IMR-90 (cell line): ENCODE data around the gene TMEM163. TPM values are rescaled to one million over a fixed set of nuclear protein-coding genes. Genes with fewer than 3 reads are reported as not detected.

Experiments used
- ATAC-seq: fragments of 200-7000 bp; cut with Tn5 transposase; 2 replicates; pipeline ENCODE4 v1.9.1; 2020; ENCODE audit warnings: low read depth, mild to moderate bottlenecking, moderate library complexity
- BruUV-seq: library from RNA; stranded (reverse); fragments of 400-500 nt; replicated peaks from 2 replicates; lab custom pipeline; 2021; lab: Mats Ljungman, UMichigan
- CTCF ChIA-PET: fragments of 300-600 bp; formaldehyde crosslinking; extraction: SDS; loops from one replicate; lab custom pipeline; 2021; ENCODE audit warnings: antibody characterized with exemption; lab: Yijun Ruan, JAX
- POLR2A ChIA-PET: fragments of 300-600 bp; sonication (Branson Sonifier 250); formaldehyde crosslinking; loops from one replicate; lab custom pipeline; 2022; ENCODE audit warnings: antibody characterized with exemption; ENCODE audit not compliant: unreplicated experiment; lab: Charles Lee
- DNase-seq: peaks from one replicate; pipeline ENCODE4 v3.0.0; 2013
- H2AFZ ChIP-seq: replicated peaks from 2 replicates; pipeline ENCODE3; 2013; ENCODE audit warnings: low read length, mild to moderate bottlenecking; ENCODE audit not compliant: poor library complexity
- H2AK5ac ChIP-seq: 2 replicates; pipeline ENCODE4 v1.6.1; 2013; ENCODE audit warnings: low read depth, low read length, inconsistent platforms
- H2AK9ac ChIP-seq: replicated peaks from 2 replicates; pipeline ENCODE3; 2013; ENCODE audit warnings: mild to moderate bottlenecking, low read depth, low read length, moderate library complexity; ENCODE audit not compliant: poor library complexity
- H2BK120ac ChIP-seq: 2 replicates; pipeline ENCODE4 v1.6.1; 2013; ENCODE audit warnings: low read depth, low read length, inconsistent platforms
- H2BK15ac ChIP-seq: 3 replicates; pipeline ENCODE4 v1.6.1; 2013; ENCODE audit warnings: low read depth, low read length, inconsistent platforms
- H2BK20ac ChIP-seq: 2 replicates; pipeline ENCODE4 v1.6.1; 2013; ENCODE audit warnings: low read depth, mild to moderate bottlenecking, inconsistent platforms, low read length, moderate library complexity
- H2BK5ac ChIP-seq: 2 replicates; pipeline ENCODE4 v1.6.1; 2013; ENCODE audit warnings: mild to moderate bottlenecking, low read depth, low read length, inconsistent platforms; ENCODE audit not compliant: poor library complexity, severe bottlenecking
- H3K14ac ChIP-seq: replicated peaks from 2 replicates; pipeline ENCODE4 v1.6.1; 2013; ENCODE audit warnings: low read depth, low read length, inconsistent platforms
- H3K18ac ChIP-seq: 2 replicates; pipeline ENCODE4 v1.6.1; 2013; ENCODE audit warnings: low read depth, low read length, control low read depth
- H3K23ac ChIP-seq: 2 replicates; pipeline ENCODE4 v1.6.1; 2013; ENCODE audit warnings: low read depth, low read length, inconsistent platforms
- H3K27ac ChIP-seq: 2 replicates; pipeline ENCODE4 v1.5.1; 2013; ENCODE audit warnings: mild to moderate bottlenecking, control low read depth, low read length; ENCODE audit not compliant: insufficient read depth
- H3K27me3 ChIP-seq: 2 replicates; pipeline ENCODE4 v1.6.1; 2013; ENCODE audit warnings: low read length; ENCODE audit not compliant: control insufficient read depth, insufficient read depth
- H3K36me3 ChIP-seq: 2 replicates; pipeline ENCODE4 v1.6.1; 2013; ENCODE audit warnings: low read length, mixed read lengths; ENCODE audit not compliant: control insufficient read depth, insufficient read depth
- H3K4ac ChIP-seq: 2 replicates; pipeline ENCODE4 v1.6.1; 2013; ENCODE audit warnings: low read depth, low read length, inconsistent platforms
- H3K4me1 ChIP-seq: 2 replicates; pipeline ENCODE4 v1.6.1; 2013; ENCODE audit warnings: low read length, mixed read lengths; ENCODE audit not compliant: control insufficient read depth, insufficient read depth
- H3K4me2 ChIP-seq: 2 replicates; pipeline ENCODE4 v1.6.1; 2013; ENCODE audit warnings: low read depth, mild to moderate bottlenecking, control low read depth, low read length, moderate library complexity
- H3K4me3 ChIP-seq: 2 replicates; pipeline ENCODE4 v1.5.1; 2013; ENCODE audit warnings: low read depth, mild to moderate bottlenecking, control low read depth, low read length, moderate library complexity; ENCODE audit not compliant: insufficient read depth
- H3K56ac ChIP-seq: 2 replicates; pipeline ENCODE4 v1.6.1; 2013; ENCODE audit warnings: low read length, inconsistent platforms; ENCODE audit not compliant: insufficient read depth; ENCODE audit errors: extremely low read depth
- H3K79me1 ChIP-seq, 2 experiments: 2 replicates each; pipeline ENCODE4 v1.6.1; 2013; ENCODE audit warnings: low read length in 2 of 2, inconsistent platforms in 1 of 2, low read depth in 1 of 2
- H3K9ac ChIP-seq: 2 replicates; pipeline ENCODE4 v1.6.1; 2013; ENCODE audit warnings: low read depth, low read length, control low read depth
- H3K9me1 ChIP-seq: 2 replicates; pipeline ENCODE4 v1.6.1; 2013; ENCODE audit warnings: low read length, inconsistent platforms; ENCODE audit not compliant: insufficient read depth
- H3K9me3 ChIP-seq: 2 replicates; pipeline ENCODE4 v1.6.1; 2013; ENCODE audit warnings: low read length; ENCODE audit not compliant: control insufficient read depth, insufficient read depth
- H4K20me1 ChIP-seq: 2 replicates; pipeline ENCODE4 v1.6.1; 2013; ENCODE audit warnings: low read length, inconsistent platforms; ENCODE audit not compliant: insufficient read depth
- H4K5ac ChIP-seq: 2 replicates; pipeline ENCODE4 v1.6.1; 2013; ENCODE audit warnings: mild to moderate bottlenecking, low read depth, low read length, control low read depth
- H4K8ac ChIP-seq, 2 experiments: 2 replicates each; pipeline ENCODE4 v1.6.1; 2013; ENCODE audit warnings: low read depth in 2 of 2, low read length in 2 of 2, control low read depth in 1 of 2, inconsistent platforms in 1 of 2
- H4K91ac ChIP-seq: 2 replicates; pipeline ENCODE4 v1.6.1; 2013; ENCODE audit warnings: low read depth, low read length, inconsistent platforms; ENCODE audit not compliant: insufficient read depth
- BHLHE40 ChIP-seq: fragments of 150-350 bp; IDR thresholded peaks from 2 replicates; pipeline ENCODE4 v1.6.1; 2016; ENCODE audit warnings: mild to moderate bottlenecking, low read depth, low read length
- CEBPB ChIP-seq: IDR thresholded peaks from 2 replicates; pipeline ENCODE4 v1.6.1; 2012; ENCODE audit warnings: low read depth, low read length, improper control_type of control experiment
- FOS ChIP-seq: fragments of 150-350 bp; IDR thresholded peaks from 2 replicates; pipeline ENCODE4 v1.6.1; 2016; ENCODE audit warnings: low read depth, low read length
- MAFK ChIP-seq: IDR thresholded peaks from 2 replicates; pipeline ENCODE4 v1.6.1; 2012; ENCODE audit warnings: low read depth, low read length, improper control_type of control experiment
- MAZ ChIP-seq: IDR thresholded peaks from 2 replicates; pipeline ENCODE4 v1.6.1; 2012; ENCODE audit warnings: low read depth, mild to moderate bottlenecking, low read length, improper control_type of control experiment, moderate library complexity, borderline replicate concordance
- MXI1 ChIP-seq: IDR thresholded peaks from 2 replicates; pipeline ENCODE4 v1.6.1; 2012; ENCODE audit warnings: low read depth, mild to moderate bottlenecking, low read length, moderate library complexity, borderline replicate concordance
- NFE2L2 ChIP-seq: fragments of 150-350 bp; IDR thresholded peaks from 2 replicates; pipeline ENCODE4 v1.6.1; 2016; ENCODE audit warnings: low read depth, mild to moderate bottlenecking, low read length
- RAD21 ChIP-seq: IDR thresholded peaks from 2 replicates; pipeline ENCODE4 v1.6.1; 2012; ENCODE audit warnings: low read length, improper control_type of control experiment
- RCOR1 ChIP-seq: IDR thresholded peaks from 2 replicates; pipeline ENCODE4 v1.6.1; 2012; ENCODE audit warnings: mild to moderate bottlenecking, low read length, improper control_type of control experiment; ENCODE audit not compliant: insufficient replicate concordance
- SMC3 ChIP-seq: fragments of 150-350 bp; IDR thresholded peaks from 2 replicates; pipeline ENCODE4 v1.6.1; 2016; ENCODE audit warnings: low read depth, mild to moderate bottlenecking, antibody characterized with exemption, low read length, moderate library complexity
- WGBS, 2 experiments: methylation state at CpG; one replicate each; pipeline versions ENCODE4 v1.1.5 to v1.1.7; 2013; ENCODE audit warnings: missing lambda C conversion rate in 2 of 2; ENCODE audit not compliant: insufficient read length in 1 of 2; ENCODE audit errors: extremely low coverage in 2 of 2; 5-methylcytosine and 5-hydroxymethylcytosine counted together
- dilution Hi-C: fragments of 300-500 bp; cut with HindIII; formaldehyde crosslinking; loops from one replicate; pipeline ENCODE4 v1.14.3; 2018; ENCODE audit warnings: low sequenced_read_pairs; ENCODE audit not compliant: unreplicated experiment
- in situ Hi-C: fragments of 300-500 bp; cut with MboI; formaldehyde crosslinking; loops from 3 replicates; pipeline ENCODE4 v1.14.3; 2019; ENCODE audit warnings: low sequenced_read_pairs, inconsistent platforms, mixed read lengths
- intact Hi-C: fragments of 100-400 bp; cut with micrococcal nuclease; formaldehyde crosslinking; loops from 2 replicates; pipeline ENCODE4 v1.10.0; 2022
- polyA plus RNA-seq, 3 experiments: library from polyadenylated mRNA; depleted of rRNA; stranded (reverse); fragments of >200 nt; gene quantifications; 2 replicates each; pipeline ENCODE4 v1.2.3, GENCODE V29; 2012; ENCODE audit warnings: low replicate concordance in 1 of 3
- total RNA-seq: library from RNA; depleted of rRNA; stranded (reverse); fragments of >200 nt; gene quantifications from 2 replicates; pipeline ENCODE4 v1.2.3, GENCODE V29; 2012
- TF ChIP-seq, protein P1 (sequence below): fragments of 150-350 bp; IDR thresholded peaks from 2 replicates; pipeline ENCODE4 v1.6.1; 2016; ENCODE audit warnings: low read depth, mild to moderate bottlenecking, low read length, moderate library complexity, borderline replicate concordance
- TF ChIP-seq, protein P2 (sequence below): fragments of 150-350 bp; IDR thresholded peaks from 2 replicates; pipeline ENCODE4 v1.6.1; 2017; ENCODE audit warnings: mild to moderate bottlenecking, antibody characterized with exemption, low read length, low read depth

The TMEM163 gene
- total and polyA plus RNA-seq, 2 of the 4 experiments (the other 2 are of a cell fraction) = not detected

DNA sequence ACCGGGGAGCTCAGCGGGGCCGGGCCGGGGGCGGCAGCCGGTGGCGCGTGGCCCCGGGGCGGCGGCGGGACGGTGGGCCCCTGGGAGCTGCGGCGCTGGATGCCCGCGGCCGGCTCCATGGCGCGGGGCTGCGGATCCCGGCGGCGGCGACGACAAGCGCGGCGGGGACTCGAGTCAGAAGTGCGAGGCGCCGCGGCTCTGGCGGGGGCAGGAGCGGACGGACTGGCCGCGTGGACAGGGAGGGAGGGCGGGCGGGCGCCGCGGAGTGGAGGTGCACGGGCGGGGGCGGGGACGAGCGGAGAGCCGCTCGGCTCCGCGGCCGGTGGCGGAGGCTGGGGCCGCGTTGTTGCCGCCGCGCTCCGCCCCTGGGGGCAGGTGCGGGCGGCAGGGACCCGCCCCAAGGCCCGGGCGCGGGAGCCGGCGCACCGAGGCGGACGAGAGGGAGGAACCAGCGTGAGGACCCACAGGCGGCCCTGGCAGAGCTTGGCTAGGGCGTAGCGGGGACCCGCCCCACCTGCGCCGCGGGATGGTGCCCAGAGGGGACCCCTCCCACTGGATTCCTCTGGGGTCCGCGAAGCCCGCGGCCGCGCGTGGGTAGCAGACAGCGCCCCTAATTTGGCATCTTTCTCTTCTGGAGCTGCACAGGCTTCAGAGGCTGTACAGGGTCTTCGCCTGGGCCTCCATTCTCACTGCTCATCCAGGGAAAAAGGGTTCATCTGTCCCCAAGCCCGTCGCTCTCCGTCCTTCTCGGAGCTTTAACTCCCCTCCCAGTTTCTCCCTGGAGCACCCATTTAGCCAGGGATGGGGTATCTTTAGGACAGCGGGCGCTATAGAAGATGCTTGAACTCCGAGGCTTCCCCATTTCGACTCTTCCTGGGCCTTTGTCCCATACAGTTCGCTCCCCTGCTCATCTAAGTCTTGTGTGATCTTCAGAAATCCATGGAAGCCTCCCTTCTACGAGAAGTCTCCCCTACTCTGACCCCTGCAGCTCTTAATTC is at the start of gene TMEM163 (continued):
- TF ChIP-seq RAD21 (no peak), RCOR1 (no peak), FOS (no peak)

DNA sequence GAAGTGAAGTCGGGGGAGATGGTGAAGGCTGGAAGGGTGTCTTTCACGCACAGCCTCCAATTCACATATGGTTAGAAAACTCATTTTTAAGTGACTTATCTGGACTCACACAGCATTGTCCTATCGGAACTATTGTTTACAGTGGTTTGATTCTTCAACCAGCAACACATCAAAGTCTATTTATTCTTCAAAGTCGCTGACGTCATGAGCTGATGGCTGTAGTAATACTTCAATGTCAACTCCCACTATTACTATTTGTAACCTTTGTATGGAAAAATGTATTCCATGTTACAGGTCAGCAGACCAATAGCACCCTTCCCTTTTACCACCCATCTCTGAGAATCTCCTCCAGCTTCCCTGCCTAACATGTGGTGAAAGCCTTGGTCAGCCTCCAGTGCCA is 47.8 kb upstream of the TMEM163 start:
- Histone ChIP-seq H2BK20ac (no peak overlapping the region), H3K14ac (no peak overlapping the region), H3K4me3 (no peak overlapping the region), H3K23ac (no peak overlapping the region), H2AFZ (no peak overlapping the region), H3K4ac (no peak overlapping the region), H3K79me1 (no peaks in the 10 kb centered on the region), H3K36me3 (no peaks in the 10 kb centered on the region), H3K9me1 (no peaks in the 10 kb centered on the region), H3K4me2 (no peak overlapping the region), H3K18ac (no peak overlapping the region), H3K27me3 (peaks cover 1% of the 10 kb centered on the region; the same call in 1 of the 2 replicates), H2AK9ac (no peak overlapping the region), H2BK5ac (no peak overlapping the region), H2BK120ac (no peak overlapping the region), H3K9ac (no peak overlapping the region), H2BK15ac (no peak overlapping the region), H4K20me1 (no peaks in the 10 kb centered on the region), H2AK5ac (no peak overlapping the region), H3K56ac (no peak overlapping the region), H4K91ac (no peak overlapping the region), H3K4me1 (no peaks in the 10 kb centered on the region), H3K9me3 (no peaks in the 10 kb centered on the region), H4K8ac (no peak overlapping the region), H3K27ac (no peak overlapping the region), H4K5ac (no peak overlapping the region)
- dilution Hi-C loops = no loop called here
- intact Hi-C loops = no loop called here
- ATAC-seq (no peak), DNase-seq (no peak)
- ChIA-PET POLR2A (no interaction called here), CTCF (no interaction called here)
- in situ Hi-C loops = no loop called here
- WGBS, 2 experiments = no CpG with 5 or more reads among the region's 5 CpGs
- BruUV-seq = no TSS peak
- TF ChIP-seq NFE2L2 (no peak), SMC3 (no peak), MAZ (no peak), RCOR1 (no peak), MXI1 (no peak), CEBPB (no peak), MAFK (no peak), FOS (no peak), BHLHE40 (no peak), RAD21 (no peak)
- TF ChIP-seq, protein P1, sequence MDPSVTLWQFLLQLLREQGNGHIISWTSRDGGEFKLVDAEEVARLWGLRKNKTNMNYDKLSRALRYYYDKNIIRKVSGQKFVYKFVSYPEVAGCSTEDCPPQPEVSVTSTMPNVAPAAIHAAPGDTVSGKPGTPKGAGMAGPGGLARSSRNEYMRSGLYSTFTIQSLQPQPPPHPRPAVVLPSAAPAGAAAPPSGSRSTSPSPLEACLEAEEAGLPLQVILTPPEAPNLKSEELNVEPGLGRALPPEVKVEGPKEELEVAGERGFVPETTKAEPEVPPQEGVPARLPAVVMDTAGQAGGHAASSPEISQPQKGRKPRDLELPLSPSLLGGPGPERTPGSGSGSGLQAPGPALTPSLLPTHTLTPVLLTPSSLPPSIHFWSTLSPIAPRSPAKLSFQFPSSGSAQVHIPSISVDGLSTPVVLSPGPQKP = no peak
- TF ChIP-seq, protein P2, sequence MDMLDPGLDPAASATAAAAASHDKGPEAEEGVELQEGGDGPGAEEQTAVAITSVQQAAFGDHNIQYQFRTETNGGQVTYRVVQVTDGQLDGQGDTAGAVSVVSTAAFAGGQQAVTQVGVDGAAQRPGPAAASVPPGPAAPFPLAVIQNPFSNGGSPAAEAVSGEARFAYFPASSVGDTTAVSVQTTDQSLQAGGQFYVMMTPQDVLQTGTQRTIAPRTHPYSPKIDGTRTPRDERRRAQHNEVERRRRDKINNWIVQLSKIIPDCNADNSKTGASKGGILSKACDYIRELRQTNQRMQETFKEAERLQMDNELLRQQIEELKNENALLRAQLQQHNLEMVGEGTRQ = no peak
